Measurements from ENCODE around the gene HDAC4. TPM values are rescaled to one million over a fixed set of nuclear protein-coding genes. Genes with fewer than 3 reads are reported as not detected.

HDAC4 gene
- total and polyA plus RNA-seq, 4 donors, result 2.9 to 37.2 (median 4.4) TPM

GRCh38 chr2:239322416-239323086 is 78.3 kb downstream of the HDAC4 start:
- H3K27ac ChIP-seq (ENCODE audit: low read depth in 1 of 2, low read length in 2 of 2), result no peak overlapping the region
- no peaks in the 10 kb centered on the region for H3K9me3 ChIP-seq (ENCODE audit: control insufficient read depth in 4 of 4, low read length in 3 of 4)
- no peak overlapping the region for H3K9ac ChIP-seq (ENCODE audit: low read depth in 1 of 2, low read length in 2 of 2)
- TF ChIP-seq MAX (IDR thresholded peaks at IDR 0.05) (no peak), YY1 (IDR thresholded peaks at IDR 0.05) (no peak)
- peaks cover 2 to 16% (median 10%) of the 10 kb centered on the region in 4 donors for H3K4me1 ChIP-seq (ENCODE audit: control insufficient read depth in 4 of 4, insufficient read depth in 4 of 4, low read length in 3 of 4)
- no peak overlapping the region for H3K4me3 ChIP-seq (ENCODE audit: low read depth in 1 of 3, low read length in 3 of 3)
- H3K36me3 ChIP-seq (ENCODE audit: control insufficient read depth in 4 of 4, insufficient read depth in 3 of 4, low read depth in 1 of 4, low read length in 3 of 4), result peaks cover 0 to 2% (median 0%) of the 10 kb centered on the region in 4 donors
- DNase-seq (ENCODE audit: low spot score), result no peak
- 79% methylated on average over 14 of the region's 14 CpGs for WGBS
- no peaks in the 10 kb centered on the region for H3K27me3 ChIP-seq (ENCODE audit: control insufficient read depth in 4 of 4, insufficient read depth in 4 of 4, low read length in 3 of 4)

- TF ChIP-seq RAD21 (IDR thresholded peaks at IDR 0.05) (no peak), RXRA (IDR thresholded peaks at IDR 0.05) (no peak), CTCF (IDR thresholded peaks at IDR 0.05; ENCODE audit: low read depth, low read length, missing input control) (no peak), ZBTB33 (IDR thresholded peaks at IDR 0.05) (no peak), NR2F2 (IDR thresholded peaks at IDR 0.05) (no peak), HNF4G (IDR thresholded peaks at IDR 0.05) (no peak), TAF1 (conservative IDR thresholded peaks at IDR 0.05) (no peak), FOXA1 (IDR thresholded peaks at IDR 0.05) (no peak), GABPA (IDR thresholded peaks at IDR 0.05 in 1 of 2, conservative IDR thresholded peaks at IDR 0.05 in 1 of 2) (no peak), FOXA2 (IDR thresholded peaks at IDR 0.05) (no peak), ATF3 (IDR thresholded peaks at IDR 0.05) (no peak), SP1 (IDR thresholded peaks at IDR 0.05) (no peak), REST (IDR thresholded peaks at IDR 0.05) (no peak), HNF4A (conservative IDR thresholded peaks at IDR 0.05) (no peak), JUND (IDR thresholded peaks at IDR 0.05) (no peak)
- Histone ChIP-seq H3K27ac (ENCODE audit: low read depth in 1 of 2, low read length in 2 of 2) (no peak overlapping the region), H3K9me3 (ENCODE audit: control insufficient read depth in 4 of 4, low read length in 3 of 4) (no peaks in the 10 kb centered on the region), H3K27me3 (ENCODE audit: control insufficient read depth in 4 of 4, insufficient read depth in 4 of 4, low read length in 3 of 4) (no peaks in the 10 kb centered on the region), H3K4me1 (ENCODE audit: control insufficient read depth in 4 of 4, insufficient read depth in 4 of 4, low read length in 3 of 4) (peaks cover 6 to 10% (median 9%) of the 10 kb centered on the region in 4 donors), H3K36me3 (ENCODE audit: control insufficient read depth in 4 of 4, insufficient read depth in 3 of 4, low read depth in 1 of 4, low read length in 3 of 4) (peaks cover 0 to 2% (median 0%) of the 10 kb centered on the region in 4 donors), H3K9ac (ENCODE audit: low read depth in 1 of 2, low read length in 2 of 2) (no peak overlapping the region), H3K4me3 (ENCODE audit: low read depth in 1 of 3, low read length in 3 of 3) (no peak overlapping the region)
- DNase-seq (ENCODE audit: low spot score), result no peak
- whole genome bisulfite sequencing, result 93% methylated on average over 9 of the region's 9 CpGs
These were observed 79.0 kb downstream of the HDAC4 start for GRCh38 chr2:239321596-239322415.
